T-helper 2 cell treated with Interferon-gamma antibody and Interleukin-4, amounts not matched to agents 5 μg/mL and 100 μg/mL, for 36 hours (primary cell): Measurements from ENCODE around the gene MAP1LC3B2.
"Not testable (repeated sequence)": the region's sequence is repeated elsewhere in the genome, so short reads cannot be mapped to it uniquely, and the experiment has no call there.

Experiments used
- DNase-seq: peaks from one replicate; pipeline ENCODE4 v3.0.0; 2021; ENCODE audit warnings: low spot score
- H3K27ac Mint-ChIP-seq: one replicate; pipeline ENCODE4 v1.8.0; 2021; ENCODE audit warnings: mild to moderate bottlenecking, mixed read lengths
- H3K27me3 Mint-ChIP-seq: one replicate; pipeline ENCODE4 v1.8.0; 2021; ENCODE audit warnings: low read depth, mixed read lengths
- H3K36me3 Mint-ChIP-seq: one replicate; pipeline ENCODE4 v1.8.0; 2021; ENCODE audit warnings: low read depth, mixed read lengths
- H3K4me1 Mint-ChIP-seq: one replicate; pipeline ENCODE4 v1.8.0; 2021; ENCODE audit warnings: low read depth, mixed read lengths
- H3K4me3 Mint-ChIP-seq: one replicate; pipeline ENCODE4 v1.8.0; 2022; ENCODE audit warnings: mild to moderate bottlenecking, moderate library complexity, mixed read lengths
- H3K9me3 Mint-ChIP-seq: one replicate; pipeline ENCODE4 v1.8.0; 2021; ENCODE audit warnings: mixed read lengths

The MAP1LC3B2 gene

DNA sequence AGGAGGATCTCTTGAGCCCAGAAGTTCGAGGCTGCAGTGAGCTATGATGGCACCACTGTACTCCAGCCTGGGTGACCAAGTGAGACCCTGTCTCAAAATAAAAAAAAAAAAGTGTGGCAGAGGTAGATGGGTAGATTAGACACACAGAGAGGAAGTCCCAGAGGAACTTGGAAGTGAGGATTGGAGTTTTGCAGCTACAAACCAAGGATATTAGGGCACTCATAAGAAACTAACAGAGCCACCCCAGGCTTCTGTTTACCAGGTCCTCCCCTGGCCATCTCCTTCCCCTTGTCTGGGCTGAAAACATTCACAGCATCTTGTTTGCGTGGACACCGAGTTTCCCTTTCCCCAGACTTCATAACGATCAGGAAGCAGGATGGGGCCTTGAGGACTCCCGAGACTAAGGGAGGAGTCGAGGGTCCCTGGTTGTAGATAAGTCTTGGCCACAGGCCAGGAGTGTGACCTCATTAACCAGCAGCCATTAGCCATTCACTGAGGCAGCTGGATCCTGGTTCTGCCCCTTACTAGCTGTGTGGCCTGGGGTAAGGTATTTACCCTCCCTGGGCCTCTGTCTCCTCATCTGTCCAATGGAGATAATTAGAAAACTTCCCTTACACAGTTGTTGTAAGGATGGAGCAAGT, 2.1 kb downstream of the MAP1LC3B2 start:
- Mint-ChIP-seq H3K4me3 (no peak overlapping the region), H3K4me1 (peaks cover 35% of the 10 kb centered on the region)

DNA sequence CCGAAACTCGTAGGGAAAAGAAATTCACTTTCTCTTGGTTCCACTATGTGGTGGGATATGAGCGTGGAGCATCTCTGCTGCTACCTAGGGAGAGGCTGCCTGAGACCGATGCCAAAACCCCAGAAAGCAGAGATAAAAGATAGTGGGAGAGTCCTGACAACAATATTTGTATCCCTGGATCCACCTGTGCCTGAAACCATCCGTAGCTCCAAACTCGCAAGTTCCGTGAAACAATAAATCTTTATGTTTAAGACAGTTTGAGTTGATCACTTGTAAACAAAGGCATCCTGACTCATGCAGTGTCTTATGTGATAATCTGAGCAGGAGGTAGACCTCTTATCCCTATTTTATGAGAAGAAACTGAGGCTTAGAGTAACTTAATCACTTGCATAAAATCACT, 2.9 kb downstream of the MAP1LC3B2 start:
- H3K36me3 Mint-ChIP-seq: peaks cover 17% of the 10 kb centered on the region
- no peak overlapping the region for H3K4me3 Mint-ChIP-seq
- no peak for DNase-seq
- H3K27ac Mint-ChIP-seq: no peak overlapping the region
- H3K27me3 Mint-ChIP-seq: no peaks in the 10 kb centered on the region
- peaks cover 21% of the 10 kb centered on the region for H3K9me3 Mint-ChIP-seq
- H3K4me1 Mint-ChIP-seq: peaks cover 29% of the 10 kb centered on the region

More for the DNA sequence above, 2.1 kb downstream of the MAP1LC3B2 start:
- no peak for DNase-seq
- Mint-ChIP-seq H3K27me3 (no peaks in the 10 kb centered on the region), H3K36me3 (peaks cover 19% of the 10 kb centered on the region), H3K9me3 (peaks cover 24% of the 10 kb centered on the region), H3K27ac (no peak overlapping the region)

DNA sequence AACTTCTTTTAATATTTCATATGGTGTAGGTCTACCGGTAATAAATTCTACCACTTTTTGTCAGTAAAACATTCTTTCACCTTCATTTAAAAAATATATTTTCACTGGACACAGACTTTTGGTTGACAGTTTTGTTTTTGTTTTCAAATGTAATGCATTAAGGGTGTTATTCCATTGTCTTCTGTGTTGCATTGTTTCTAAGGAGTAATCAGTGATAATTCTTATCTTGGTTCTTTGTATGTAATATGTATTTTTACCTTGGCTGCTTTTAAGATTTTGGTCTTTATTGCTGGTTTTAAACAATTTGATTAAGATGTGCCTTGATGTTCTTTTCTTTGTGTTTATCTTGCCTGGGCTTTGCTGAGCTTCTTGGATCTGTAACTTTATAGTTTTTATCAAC, 4.1 kb downstream of the MAP1LC3B2 start:
- peaks cover 17% of the 10 kb centered on the region for H3K36me3 Mint-ChIP-seq
- no peaks in the 10 kb centered on the region for H3K27me3 Mint-ChIP-seq
- H3K4me3 Mint-ChIP-seq: no peak overlapping the region
- DNase-seq: no peak
- H3K4me1 Mint-ChIP-seq: peaks cover 27% of the 10 kb centered on the region
- H3K27ac Mint-ChIP-seq: no peak overlapping the region
- peaks cover 21% of the 10 kb centered on the region for H3K9me3 Mint-ChIP-seq

DNA sequence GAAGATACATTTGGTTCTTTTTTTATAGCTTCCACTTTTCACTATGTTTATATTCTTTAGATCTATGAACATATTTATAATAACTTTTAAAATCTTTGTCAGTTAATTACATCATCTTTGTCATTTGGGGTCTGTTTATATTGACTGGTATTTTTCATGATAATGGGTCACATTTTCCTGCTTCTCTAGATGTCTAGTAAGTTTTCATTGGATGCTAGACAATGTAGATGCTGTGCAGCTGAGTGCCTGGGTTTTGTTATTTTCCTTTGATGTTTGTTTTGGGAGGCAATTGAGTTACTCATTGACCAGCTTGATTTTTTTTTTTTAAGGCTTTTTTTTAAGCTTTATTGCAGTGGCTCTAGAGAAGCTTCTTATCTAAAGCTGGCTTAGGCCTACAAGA, 4.9 kb downstream of the MAP1LC3B2 start:
- H3K27me3 Mint-ChIP-seq: no peaks in the 10 kb centered on the region
- H3K36me3 Mint-ChIP-seq: peaks cover 17% of the 10 kb centered on the region
- peaks cover 21% of the 10 kb centered on the region for H3K9me3 Mint-ChIP-seq
- peaks cover 21% of the 10 kb centered on the region for H3K4me1 Mint-ChIP-seq
- DNase-seq: no peak
- no peak overlapping the region for H3K4me3 Mint-ChIP-seq
- no peak overlapping the region for H3K27ac Mint-ChIP-seq

DNA sequence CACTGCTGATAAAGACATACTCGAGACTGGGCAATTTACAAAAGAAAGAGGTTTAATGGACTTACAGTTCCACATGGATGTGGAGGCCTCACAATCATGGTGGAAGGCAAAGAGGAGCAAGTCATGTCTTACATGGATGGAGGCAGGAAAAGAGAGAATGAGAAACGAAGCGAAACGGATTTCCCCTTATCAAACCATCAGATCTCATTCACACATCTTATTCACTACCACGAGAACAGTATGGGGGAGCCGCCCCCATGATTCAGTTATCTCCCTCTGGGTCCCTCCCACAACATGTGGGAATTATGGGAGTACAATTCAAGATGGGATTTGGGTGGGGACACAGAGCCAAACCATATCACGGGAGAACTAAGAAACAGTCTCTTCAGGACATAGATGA, 6.0 kb downstream of the MAP1LC3B2 start:
- peaks cover 15% of the 10 kb centered on the region for H3K36me3 Mint-ChIP-seq
- H3K9me3 Mint-ChIP-seq: peaks cover 21% of the 10 kb centered on the region
- not testable (repeated sequence) for H3K27me3 Mint-ChIP-seq, H3K27ac Mint-ChIP-seq, H3K4me3 Mint-ChIP-seq, DNase-seq
- H3K4me1 Mint-ChIP-seq: peaks cover 11% of the 10 kb centered on the region

DNA sequence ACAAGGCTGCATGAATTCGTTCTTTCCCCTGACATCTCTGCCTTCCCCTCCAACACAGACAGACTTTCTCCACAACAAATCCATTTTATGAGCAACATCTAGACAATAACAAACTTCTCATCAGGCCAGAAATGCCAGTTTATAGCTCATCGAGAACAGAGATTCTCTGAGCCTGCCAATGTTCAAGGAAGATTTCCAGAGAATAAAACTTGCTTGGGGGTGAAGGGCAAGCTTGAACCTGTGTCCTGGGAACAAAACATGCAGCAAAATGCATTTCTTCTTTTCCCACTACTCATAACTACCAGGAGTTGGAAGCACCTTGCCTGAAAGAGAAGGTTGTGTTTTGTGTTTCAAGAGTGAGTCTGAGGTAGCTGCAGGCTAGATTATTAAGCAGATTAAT, 6.8 kb downstream of the MAP1LC3B2 start:
- peaks cover 15% of the 10 kb centered on the region for H3K36me3 Mint-ChIP-seq
- no peak for DNase-seq
- H3K9me3 Mint-ChIP-seq: peaks cover 25% of the 10 kb centered on the region
- H3K27ac Mint-ChIP-seq: no peak overlapping the region
- H3K4me1 Mint-ChIP-seq: peaks cover 8% of the 10 kb centered on the region
- H3K27me3 Mint-ChIP-seq: no peaks in the 10 kb centered on the region
- H3K4me3 Mint-ChIP-seq: no peak overlapping the region

DNA sequence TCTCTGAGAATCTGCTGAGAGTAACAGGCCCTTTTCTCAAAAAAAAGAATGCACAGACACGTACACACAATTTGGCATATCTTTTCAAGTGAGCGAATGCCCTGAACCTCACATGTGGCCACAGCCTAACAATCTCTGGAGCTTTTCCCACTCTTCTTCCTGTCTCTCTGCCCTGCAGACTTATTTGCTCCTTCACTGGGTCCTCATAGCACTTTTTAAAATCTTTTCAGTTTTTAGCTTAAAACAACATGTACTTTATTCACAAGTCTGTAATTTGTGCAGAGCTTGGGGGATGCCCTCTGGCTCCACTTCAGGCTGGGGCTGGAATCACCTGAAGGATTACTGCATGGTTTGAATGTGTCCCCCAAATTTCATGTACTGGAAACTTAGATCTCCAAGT, 9.0 kb downstream of the MAP1LC3B2 start:
- Mint-ChIP-seq H3K4me1 (no peaks in the 10 kb centered on the region), H3K4me3 (no peak overlapping the region), H3K27ac (no peak overlapping the region), H3K9me3 (peaks cover 25% of the 10 kb centered on the region), H3K27me3 (no peaks in the 10 kb centered on the region), H3K36me3 (peaks cover 9% of the 10 kb centered on the region)
- no peak for DNase-seq

DNA sequence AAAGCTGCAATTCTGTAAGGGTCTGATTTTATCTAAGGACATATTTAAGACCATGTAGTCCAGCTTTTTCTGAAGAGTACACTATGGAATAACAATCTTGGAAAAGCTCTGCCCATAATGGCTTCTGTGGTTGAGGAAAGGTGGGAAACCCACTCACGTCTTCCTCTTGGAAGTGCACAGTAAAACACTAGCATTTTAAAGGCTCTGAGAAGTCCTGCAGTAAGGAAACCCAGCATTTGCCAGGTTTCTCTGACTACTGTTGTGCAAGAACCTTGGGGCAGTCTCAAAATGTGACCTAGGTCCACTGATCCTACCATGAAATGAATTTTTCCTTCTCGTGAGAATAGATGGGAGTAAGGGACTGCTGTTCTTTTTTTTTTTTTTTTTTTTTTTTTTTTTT, 11.9 kb downstream of the MAP1LC3B2 start:
- H3K9me3 Mint-ChIP-seq: peaks cover 4% of the 10 kb centered on the region
- no peaks in the 10 kb centered on the region for H3K27me3 Mint-ChIP-seq
- peaks cover 2% of the 10 kb centered on the region for H3K36me3 Mint-ChIP-seq
- no peak for DNase-seq
- no peak overlapping the region for H3K4me3 Mint-ChIP-seq
- H3K27ac Mint-ChIP-seq: no peak overlapping the region
- no peaks in the 10 kb centered on the region for H3K4me1 Mint-ChIP-seq

DNA sequence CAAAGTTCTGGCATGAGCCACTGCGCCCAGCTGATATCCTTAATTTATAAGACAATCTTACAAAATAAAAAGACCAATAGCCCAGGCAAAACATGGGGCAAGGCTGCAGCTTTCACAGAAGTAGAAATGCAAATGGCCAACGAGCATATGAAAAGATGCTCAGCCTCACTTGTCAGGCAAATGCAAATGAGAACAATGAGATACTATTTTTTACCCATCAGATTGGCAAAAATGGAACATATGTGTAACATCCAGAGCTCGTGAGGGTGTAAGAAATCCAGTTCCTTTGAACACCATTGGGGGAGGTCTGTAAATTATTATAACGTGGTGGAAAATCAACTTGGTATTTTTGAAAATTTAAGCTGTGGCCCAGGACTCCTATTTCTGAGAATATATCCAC, 14.6 kb downstream of the MAP1LC3B2 start:
- Mint-ChIP-seq H3K36me3 (no peaks in the 10 kb centered on the region), H3K9me3 (peaks cover 4% of the 10 kb centered on the region), H3K4me3 (no peak overlapping the region), H3K4me1 (no peaks in the 10 kb centered on the region), H3K27ac (no peak overlapping the region), H3K27me3 (peaks cover 8% of the 10 kb centered on the region)
- DNase-seq: no peak

DNA sequence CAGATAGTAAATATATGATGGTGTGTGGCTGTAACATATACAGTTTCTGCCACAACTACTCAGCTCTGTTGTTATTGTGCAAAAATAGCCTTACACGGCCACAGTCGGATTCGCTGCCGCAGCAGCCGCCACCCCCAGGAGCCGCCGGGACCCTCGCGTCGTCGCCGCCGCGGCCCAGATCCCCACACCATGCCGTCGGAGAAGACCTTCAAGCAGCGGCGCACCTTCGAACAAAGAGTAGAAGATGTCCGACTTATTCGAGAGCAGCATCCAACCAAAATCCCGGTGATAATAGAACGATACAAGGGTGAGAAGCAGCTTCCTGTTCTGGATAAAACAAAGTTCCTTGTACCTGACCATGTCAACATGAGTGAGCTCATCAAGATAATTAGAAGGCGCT, 16.6 kb downstream of the MAP1LC3B2 start:
- H3K27me3 Mint-ChIP-seq: peaks cover 11% of the 10 kb centered on the region
- H3K9me3 Mint-ChIP-seq, H3K4me1 Mint-ChIP-seq, H3K36me3 Mint-ChIP-seq, H3K4me3 Mint-ChIP-seq, H3K27ac Mint-ChIP-seq, DNase-seq: not testable (repeated sequence)

DNA sequence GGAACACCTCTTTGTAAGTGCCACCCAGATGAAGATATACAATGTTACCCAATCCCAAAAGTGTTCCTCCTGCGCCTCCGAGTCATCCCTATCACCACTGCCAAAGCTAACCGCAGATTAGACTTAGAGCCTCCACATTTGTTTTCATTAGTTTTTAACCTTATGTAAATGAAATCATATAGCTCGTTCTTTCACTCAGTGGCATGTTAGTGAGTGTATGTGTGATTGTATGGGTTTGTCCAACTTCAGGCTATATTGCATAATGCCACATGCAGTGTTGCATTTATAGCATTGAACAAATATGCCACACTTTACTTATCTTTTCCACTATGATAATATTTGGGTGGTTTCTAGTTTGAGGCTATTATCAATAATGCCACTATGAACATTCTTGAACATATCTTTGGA, 18.0 kb downstream of the MAP1LC3B2 start:
- H3K4me1 Mint-ChIP-seq: no peaks in the 10 kb centered on the region
- H3K9me3 Mint-ChIP-seq: no peaks in the 10 kb centered on the region
- peaks cover 11% of the 10 kb centered on the region for H3K27me3 Mint-ChIP-seq
- no peak overlapping the region for H3K4me3 Mint-ChIP-seq
- DNase-seq: no peak
- H3K36me3 Mint-ChIP-seq: no peaks in the 10 kb centered on the region
- no peak overlapping the region for H3K27ac Mint-ChIP-seq

DNA sequence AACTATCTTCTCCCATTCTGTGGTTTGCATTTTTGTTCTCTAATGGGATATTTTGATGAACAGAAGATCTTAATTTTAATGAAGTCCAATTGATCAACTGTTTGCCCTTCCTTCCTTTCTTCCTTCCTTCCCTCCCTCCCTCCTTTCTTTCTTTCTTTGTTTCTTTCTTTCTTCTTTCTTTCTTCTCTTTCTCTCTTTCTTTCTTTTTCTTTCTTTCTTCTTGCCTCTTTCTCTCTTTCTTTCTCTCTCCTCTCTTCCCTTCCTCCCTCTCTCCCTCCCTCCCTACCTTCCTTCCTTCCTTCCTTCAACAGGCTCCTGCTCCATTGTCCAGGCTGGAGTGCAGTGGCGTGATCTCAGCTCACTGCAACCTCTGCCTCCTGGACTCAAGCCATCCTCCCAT, 18.9 kb downstream of the MAP1LC3B2 start:
- no peaks in the 10 kb centered on the region for H3K4me1 Mint-ChIP-seq
- H3K27ac Mint-ChIP-seq: peak overlapping the region; percentile 58
- H3K27me3 Mint-ChIP-seq: peaks cover 11% of the 10 kb centered on the region

DNA sequence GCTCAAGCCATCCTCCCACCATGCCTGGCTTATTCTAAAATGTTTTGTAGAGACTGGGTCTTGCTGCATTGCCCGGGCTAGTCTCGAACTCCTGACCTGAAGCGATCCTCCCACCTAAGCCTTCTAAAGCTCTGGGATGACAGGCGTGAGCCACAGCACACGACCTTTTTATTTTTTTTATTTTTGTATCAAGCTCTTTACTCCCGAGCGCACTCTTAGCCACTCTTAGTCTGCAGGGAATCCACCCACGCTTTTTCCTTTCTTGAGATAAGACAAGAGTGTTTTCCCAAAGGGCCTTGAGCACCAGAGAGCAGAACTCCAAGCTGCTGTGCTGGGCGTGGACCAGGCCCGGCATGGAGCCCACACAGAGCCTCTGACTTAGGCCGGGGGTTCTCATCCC, 23.4 kb downstream of the MAP1LC3B2 start:
- H3K4me1 Mint-ChIP-seq: no peaks in the 10 kb centered on the region
- H3K27ac Mint-ChIP-seq: no peak overlapping the region
- H3K27me3 Mint-ChIP-seq: peaks cover 14% of the 10 kb centered on the region
- peaks cover 15% of the 10 kb centered on the region for H3K9me3 Mint-ChIP-seq
- H3K4me3 Mint-ChIP-seq: no peak overlapping the region
- DNase-seq: no peak
- H3K36me3 Mint-ChIP-seq: no peaks in the 10 kb centered on the region

More for the DNA sequence above, 18.9 kb downstream of the MAP1LC3B2 start:
- DNase-seq: no peak
- H3K4me3 Mint-ChIP-seq: no peak overlapping the region
- no peaks in the 10 kb centered on the region for H3K36me3 Mint-ChIP-seq
- no peaks in the 10 kb centered on the region for H3K9me3 Mint-ChIP-seq

DNA sequence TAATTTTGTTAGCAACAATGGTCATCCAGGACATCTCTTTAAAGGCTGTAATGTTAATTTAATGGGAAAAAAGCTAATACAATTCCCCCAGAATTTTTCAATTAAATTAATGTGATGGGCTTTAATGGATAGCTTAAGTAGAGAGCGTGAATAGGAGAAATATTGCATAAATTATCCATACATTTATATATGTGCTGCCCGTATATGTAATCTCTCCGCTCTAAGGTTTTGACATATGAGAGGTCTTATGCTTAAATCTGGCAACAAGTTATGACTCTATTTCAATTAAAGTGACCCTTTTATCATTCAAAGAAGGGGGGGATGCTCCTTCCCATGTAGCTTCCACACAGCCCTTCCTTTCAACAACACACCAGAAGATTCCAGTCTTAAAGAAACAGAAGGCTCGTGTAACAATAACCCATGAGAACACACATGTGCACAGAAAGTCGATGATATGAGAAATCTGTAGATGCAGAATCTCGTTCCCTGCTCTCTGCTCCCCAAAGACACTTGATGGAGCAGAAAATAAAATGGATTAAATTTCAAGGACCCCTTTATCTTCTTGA, 24.0 kb downstream of the MAP1LC3B2 start:
- H3K27me3 Mint-ChIP-seq: peaks cover 14% of the 10 kb centered on the region
- DNase-seq: no peak
- H3K9me3 Mint-ChIP-seq: peaks cover 15% of the 10 kb centered on the region
- no peaks in the 10 kb centered on the region for H3K36me3 Mint-ChIP-seq
- H3K4me1 Mint-ChIP-seq: no peaks in the 10 kb centered on the region
- H3K4me3 Mint-ChIP-seq: no peak overlapping the region
- no peak overlapping the region for H3K27ac Mint-ChIP-seq

DNA sequence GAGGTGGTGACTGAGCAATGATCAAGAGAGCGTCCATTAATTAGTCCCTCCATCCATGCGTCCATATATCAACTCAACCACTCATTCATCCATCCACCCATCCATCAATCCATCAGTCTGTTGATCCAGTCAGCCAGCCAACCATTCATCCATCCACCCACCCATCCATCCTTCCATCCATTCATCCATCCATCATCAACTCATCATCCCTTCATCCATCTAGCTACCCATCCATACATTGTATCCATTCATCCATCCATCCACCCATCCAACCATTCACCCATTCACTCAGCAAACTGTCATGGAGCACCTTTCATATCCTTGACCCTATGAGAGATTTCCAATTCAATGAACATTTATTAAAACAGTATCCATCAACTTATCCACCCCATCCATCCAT, 28.1 kb downstream of the MAP1LC3B2 start:
- H3K9me3 Mint-ChIP-seq: peaks cover 15% of the 10 kb centered on the region
- no peak for DNase-seq
- H3K4me1 Mint-ChIP-seq: peaks cover 6% of the 10 kb centered on the region

More for the DNA sequence above, 28.1 kb downstream of the MAP1LC3B2 start:
- Mint-ChIP-seq H3K27ac (no peak overlapping the region), H3K4me3 (no peak overlapping the region), H3K27me3 (peaks cover 16% of the 10 kb centered on the region), H3K36me3 (no peaks in the 10 kb centered on the region)
